H9 (cell line): Measurements from ENCODE around the gene KRTAP9-6. TPM values are rescaled to one million over a fixed set of nuclear protein-coding genes. Genes with fewer than 3 reads are reported as not detected.
"Not testable (repeated sequence)": the region's sequence is repeated elsewhere in the genome, so short reads cannot be mapped to it uniquely, and the experiment has no call there.

Experiments used
- DNase-seq: peaks from one replicate; pipeline ENCODE4 v3.0.0-alpha.2; 2017
- H2AFZ ChIP-seq: one replicate; pipeline ENCODE4 v1.6.1; 2013; ENCODE audit warnings: mild to moderate bottlenecking, low read length, control low read depth, moderate library complexity
- H2AK5ac ChIP-seq: 2 replicates; pipeline ENCODE4 v1.6.1; 2013; ENCODE audit warnings: low read length, control low read depth, mixed read lengths; ENCODE audit not compliant: insufficient read length
- H2BK120ac ChIP-seq: one replicate; pipeline ENCODE4 v1.6.1; 2013; ENCODE audit warnings: low read depth, mild to moderate bottlenecking, low read length, control low read depth, inconsistent platforms; ENCODE audit not compliant: poor library complexity, severe bottlenecking
- H2BK12ac ChIP-seq: 2 replicates; pipeline ENCODE4 v1.6.1; 2013; ENCODE audit warnings: low read length, control low read depth, mixed read lengths, low read depth; ENCODE audit not compliant: insufficient read length
- H2BK15ac ChIP-seq: 2 replicates; pipeline ENCODE4 v1.6.1; 2013; ENCODE audit warnings: low read depth, low read length, control low read depth
- H2BK20ac ChIP-seq: one replicate; pipeline ENCODE4 v1.6.1; 2013; ENCODE audit warnings: low read depth, mild to moderate bottlenecking, low read length, control low read depth, inconsistent platforms; ENCODE audit not compliant: poor library complexity, severe bottlenecking
- H2BK5ac ChIP-seq: 2 replicates; pipeline ENCODE4 v1.6.1; 2013; ENCODE audit warnings: low read length, control low read depth, mixed read lengths; ENCODE audit not compliant: insufficient read length
- H3K14ac ChIP-seq: 2 replicates; pipeline ENCODE4 v1.6.1; 2013; ENCODE audit warnings: low read length, control low read depth; ENCODE audit not compliant: insufficient read depth
- H3K18ac ChIP-seq: 2 replicates; pipeline ENCODE4 v1.6.1; 2013; ENCODE audit warnings: low read depth, mild to moderate bottlenecking, mixed read lengths, low read length, control low read depth; ENCODE audit not compliant: insufficient read length
- H3K23ac ChIP-seq: 2 replicates; pipeline ENCODE4 v1.6.1; 2013; ENCODE audit warnings: low read length, control low read depth, mixed read lengths, low read depth; ENCODE audit not compliant: insufficient read length
- H3K23me2 ChIP-seq: 2 replicates; pipeline ENCODE4 v1.6.1; 2013; ENCODE audit warnings: low read depth, mild to moderate bottlenecking, mixed read lengths, low read length, control low read depth; ENCODE audit not compliant: insufficient read length, poor library complexity, severe bottlenecking
- H3K27ac ChIP-seq: 2 replicates; pipeline ENCODE4 v1.5.1; 2013; ENCODE audit warnings: low read length, control low read depth, mixed read lengths, low read depth; ENCODE audit not compliant: insufficient read length
- H3K27me3 ChIP-seq: 2 replicates; pipeline ENCODE4 v1.6.1; 2013; ENCODE audit warnings: low read length, control low read depth, inconsistent platforms; ENCODE audit not compliant: insufficient read depth
- H3K4ac ChIP-seq: 2 replicates; pipeline ENCODE4 v1.6.1; 2013; ENCODE audit warnings: low read depth, mild to moderate bottlenecking, control low read depth, inconsistent platforms, low read length, moderate library complexity
- H3K4me1 ChIP-seq: 2 replicates; pipeline ENCODE4 v1.6.1; 2013; ENCODE audit warnings: low read length, control low read depth, inconsistent platforms; ENCODE audit not compliant: insufficient read depth
- H3K4me2 ChIP-seq: 2 replicates; pipeline ENCODE4 v1.6.1; 2013; ENCODE audit warnings: low read length, control low read depth, mixed read lengths; ENCODE audit not compliant: insufficient read length, insufficient read depth
- H3K56ac ChIP-seq: 2 replicates; pipeline ENCODE4 v1.6.1; 2013; ENCODE audit warnings: low read depth, mild to moderate bottlenecking, mixed read lengths, low read length, control low read depth; ENCODE audit not compliant: insufficient read length
- H3K79me1 ChIP-seq: 2 replicates; pipeline ENCODE4 v1.6.1; 2013; ENCODE audit warnings: low read depth, mild to moderate bottlenecking, moderate library complexity, low read length, control low read depth, inconsistent platforms; ENCODE audit not compliant: insufficient read depth, poor library complexity, severe bottlenecking
- H3K79me2 ChIP-seq: 2 replicates; pipeline ENCODE4 v1.6.1; 2013; ENCODE audit warnings: low read length, control low read depth, inconsistent platforms; ENCODE audit not compliant: insufficient read depth
- H3K9ac ChIP-seq: 2 replicates; pipeline ENCODE4 v1.6.1; 2013; ENCODE audit warnings: low read length, control low read depth, mixed read lengths; ENCODE audit not compliant: insufficient read length; ENCODE audit errors: extremely low read depth
- H3K9me3 ChIP-seq: one replicate; pipeline ENCODE4 v1.6.1; 2013; ENCODE audit warnings: low read depth, low read length, inconsistent platforms; ENCODE audit not compliant: control insufficient read depth
- H3T11ph ChIP-seq: one replicate; pipeline ENCODE4 v1.6.1; 2013; ENCODE audit warnings: mild to moderate bottlenecking, low read length, control low read depth, inconsistent platforms
- H4K20me1 ChIP-seq: one replicate; pipeline ENCODE4 v1.6.1; 2013; ENCODE audit not compliant: control insufficient read depth, insufficient read length, insufficient read depth
- H4K5ac ChIP-seq: 2 replicates; pipeline ENCODE4 v1.6.1; 2013; ENCODE audit warnings: low read depth, mild to moderate bottlenecking, mixed read lengths, low read length, control low read depth; ENCODE audit not compliant: insufficient read length
- H4K8ac ChIP-seq: replicated peaks from 2 replicates; pipeline ENCODE4 v1.6.1; 2013; ENCODE audit warnings: low read length, control low read depth, mixed read lengths, low read depth; ENCODE audit not compliant: insufficient read length
- H4K91ac ChIP-seq: 2 replicates; pipeline ENCODE4 v1.6.1; 2013; ENCODE audit warnings: low read depth, mild to moderate bottlenecking, moderate library complexity, mixed read lengths, low read length, control low read depth; ENCODE audit not compliant: insufficient read length
- H3K27ac Mint-ChIP-seq, 3 experiments: 2 replicates in 2 of 3; 3 replicates in 1 of 3; pipeline ENCODE4 v1.8.0; 2020 to 2021; ENCODE audit warnings: mixed read lengths in 3 of 3, mild to moderate bottlenecking in 1 of 3, moderate library complexity in 1 of 3
- H3K27me3 Mint-ChIP-seq: 2 replicates; pipeline ENCODE4 v1.8.0; 2021; ENCODE audit warnings: low read depth, mild to moderate bottlenecking, moderate library complexity, mixed read lengths
- H3K36me3 Mint-ChIP-seq, 3 experiments: 2 replicates in 2 of 3; 3 replicates in 1 of 3; pipeline ENCODE4 v1.8.0; 2020 to 2021; ENCODE audit warnings: low read depth in 3 of 3, mixed read lengths in 3 of 3; ENCODE audit not compliant: insufficient read depth in 1 of 3
- H3K4me1 Mint-ChIP-seq, 2 experiments: 2 replicates each; pipeline ENCODE4 v1.8.0; 2020; ENCODE audit warnings: mixed read lengths in 2 of 2
- H3K4me3 Mint-ChIP-seq, 2 experiments: 2 replicates in 1 of 2; 3 replicates in 1 of 2; pipeline ENCODE4 v1.8.0; 2020 to 2021; ENCODE audit warnings: mild to moderate bottlenecking in 2 of 2, mixed read lengths in 2 of 2, moderate library complexity in 1 of 2
- H3K9me3 Mint-ChIP-seq, 2 experiments: 2 replicates in 1 of 2; 3 replicates in 1 of 2; pipeline ENCODE4 v1.8.0; 2020; ENCODE audit warnings: mild to moderate bottlenecking in 2 of 2, mixed read lengths in 2 of 2, moderate library complexity in 1 of 2
- WGBS: extraction: QIAGEN DNeasy Blood & Tissue Kit; methylation state at CpG from one replicate; pipeline ENCODE4 v1.1.7; 2013; ENCODE audit warnings: missing lambda C conversion rate, low lambda C conversion rate, mixed read lengths; ENCODE audit not compliant: insufficient read length; ENCODE audit errors: extremely low coverage; 5-methylcytosine and 5-hydroxymethylcytosine counted together
- total RNA-seq: library from RNA; stranded (reverse); gene quantifications from 2 replicates; pipeline ENCODE4 v1.2.1, GENCODE V29; 2021

KRTAP9-6 gene
- total RNA-seq, 1 experiment from 2014 or later = not detected

DNA sequence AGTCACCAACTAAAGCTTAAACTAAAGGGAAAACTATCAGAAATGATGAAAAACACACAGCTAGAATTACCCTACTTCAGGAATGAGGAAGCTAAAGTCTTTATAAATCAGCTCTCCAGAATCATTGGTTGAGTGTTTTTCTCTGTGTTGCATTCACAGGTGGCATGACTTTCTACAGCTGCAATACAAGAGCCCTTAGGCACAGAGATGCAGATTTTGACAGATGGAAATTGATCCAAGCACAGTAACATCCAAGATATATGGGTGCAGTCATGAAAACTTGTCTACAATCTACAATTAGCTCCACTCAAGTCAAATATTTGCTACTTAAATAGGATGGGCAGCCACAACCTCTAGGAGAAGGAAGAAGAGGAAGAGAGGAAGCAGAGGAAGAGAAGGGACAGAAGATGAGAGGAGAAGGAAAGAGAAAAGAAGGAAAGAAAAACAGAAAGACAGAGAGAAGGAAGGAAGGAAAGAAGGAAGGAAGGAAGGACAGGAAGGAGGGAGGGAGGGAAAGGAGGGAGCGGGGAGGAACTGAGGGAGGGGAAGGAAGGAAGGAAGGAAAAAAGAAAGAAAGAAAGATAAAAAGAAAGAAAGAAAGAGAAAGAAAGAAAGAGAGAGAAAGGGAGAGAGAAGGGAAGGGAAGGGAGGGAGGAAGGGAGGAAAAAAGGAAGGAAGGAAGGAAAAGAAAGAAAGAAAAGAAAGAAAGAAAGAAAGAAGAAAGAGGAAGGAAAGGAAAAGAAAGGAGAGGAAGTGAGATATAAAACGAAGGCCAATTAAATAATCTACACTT is 18.0 kb upstream of the KRTAP9-6 start:
- not testable (repeated sequence) for H2BK20ac ChIP-seq, H3K14ac ChIP-seq, H3K27ac ChIP-seq, H3K27me3 Mint-ChIP-seq, H3K27me3 ChIP-seq, H3K23me2 ChIP-seq, H2AFZ ChIP-seq, H2BK15ac ChIP-seq, H4K5ac ChIP-seq, H2BK5ac ChIP-seq, H3K79me1 ChIP-seq, H2BK12ac ChIP-seq, H3K4ac ChIP-seq, H3K23ac ChIP-seq, H3K18ac ChIP-seq, H3K4me3 Mint-ChIP-seq, DNase-seq, H3K4me2 ChIP-seq, H3K36me3 Mint-ChIP-seq, H4K20me1 ChIP-seq, H3K4me1 ChIP-seq, H3K56ac ChIP-seq, H3K79me2 ChIP-seq, H4K91ac ChIP-seq, H3K9me3 ChIP-seq, H4K8ac ChIP-seq, H2BK120ac ChIP-seq, H3K9me3 Mint-ChIP-seq, H3T11ph ChIP-seq, H3K9ac ChIP-seq, H2AK5ac ChIP-seq, H3K27ac Mint-ChIP-seq
- H3K4me1 Mint-ChIP-seq = peaks cover 9 to 12% of the 10 kb centered on the region in 2 experiments
- WGBS = no CpG with 5 or more reads among the region's 2 CpGs

DNA sequence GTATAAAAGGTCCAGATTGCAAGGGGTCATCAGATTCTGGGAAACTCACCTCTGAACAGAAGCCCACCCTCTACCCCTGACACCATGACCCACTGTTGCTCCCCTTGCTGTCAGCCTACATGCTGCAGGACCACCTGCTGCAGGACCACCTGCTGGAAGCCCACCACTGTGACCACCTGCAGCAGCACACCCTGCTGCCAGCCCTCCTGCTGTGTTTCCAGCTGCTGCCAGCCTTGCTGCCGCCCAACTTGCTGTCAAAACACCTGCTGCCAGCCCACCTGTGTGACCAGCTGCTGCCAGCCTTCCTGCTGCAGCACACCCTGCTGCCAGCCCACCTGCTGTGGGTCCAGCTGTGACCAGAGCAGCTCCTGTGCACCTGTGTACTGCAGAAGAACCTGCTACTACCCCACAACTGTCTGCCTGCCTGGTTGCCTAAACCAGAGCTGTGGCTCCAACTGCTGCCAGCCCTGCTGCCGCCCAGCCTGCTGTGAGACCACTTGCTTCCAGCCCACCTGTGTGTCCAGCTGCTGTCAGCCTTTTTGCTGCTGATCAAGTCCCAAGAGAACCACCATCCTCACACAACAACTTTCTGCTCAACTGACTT is 15.4 kb upstream of the KRTAP9-6 start, which contains the start of gene KRTAP9-4:
KRTAP9-4 (plus strand) TSS at position 51 of the 604 bp plus-strand sequence; CDS start at position 85, 34 bp downstream.
- not testable (repeated sequence) for H3K9ac ChIP-seq, H3K79me1 ChIP-seq, H2BK120ac ChIP-seq, H3K79me2 ChIP-seq, H4K5ac ChIP-seq, H2BK20ac ChIP-seq, H3K23ac ChIP-seq, H4K91ac ChIP-seq, H2AFZ ChIP-seq, H3K27me3 ChIP-seq, H3K36me3 Mint-ChIP-seq, H3K27ac ChIP-seq, H3T11ph ChIP-seq, H2AK5ac ChIP-seq, DNase-seq, H3K14ac ChIP-seq, H2BK15ac ChIP-seq, H3K23me2 ChIP-seq, H3K18ac ChIP-seq, H3K4me3 Mint-ChIP-seq, H3K4me2 ChIP-seq, H4K8ac ChIP-seq, H3K4me1 ChIP-seq, H2BK5ac ChIP-seq, H2BK12ac ChIP-seq, H3K4ac ChIP-seq, H4K20me1 ChIP-seq, H3K9me3 Mint-ChIP-seq, H3K9me3 ChIP-seq, H3K56ac ChIP-seq
- H3K4me1 Mint-ChIP-seq = peaks cover 9 to 12% of the 10 kb centered on the region in 2 experiments
- peaks cover 18% of the 10 kb centered on the region for H3K27me3 Mint-ChIP-seq
- peak within 1 kb of the TSS in 1 of 3 experiments; percentile 72; a peak in 1 of 7 replicates for H3K27ac Mint-ChIP-seq
- WGBS = no CpG with 5 or more reads among the region's 2 CpGs
